ENCODE data around the gene FOXL2NB.

FOXL2NB gene

DNA sequence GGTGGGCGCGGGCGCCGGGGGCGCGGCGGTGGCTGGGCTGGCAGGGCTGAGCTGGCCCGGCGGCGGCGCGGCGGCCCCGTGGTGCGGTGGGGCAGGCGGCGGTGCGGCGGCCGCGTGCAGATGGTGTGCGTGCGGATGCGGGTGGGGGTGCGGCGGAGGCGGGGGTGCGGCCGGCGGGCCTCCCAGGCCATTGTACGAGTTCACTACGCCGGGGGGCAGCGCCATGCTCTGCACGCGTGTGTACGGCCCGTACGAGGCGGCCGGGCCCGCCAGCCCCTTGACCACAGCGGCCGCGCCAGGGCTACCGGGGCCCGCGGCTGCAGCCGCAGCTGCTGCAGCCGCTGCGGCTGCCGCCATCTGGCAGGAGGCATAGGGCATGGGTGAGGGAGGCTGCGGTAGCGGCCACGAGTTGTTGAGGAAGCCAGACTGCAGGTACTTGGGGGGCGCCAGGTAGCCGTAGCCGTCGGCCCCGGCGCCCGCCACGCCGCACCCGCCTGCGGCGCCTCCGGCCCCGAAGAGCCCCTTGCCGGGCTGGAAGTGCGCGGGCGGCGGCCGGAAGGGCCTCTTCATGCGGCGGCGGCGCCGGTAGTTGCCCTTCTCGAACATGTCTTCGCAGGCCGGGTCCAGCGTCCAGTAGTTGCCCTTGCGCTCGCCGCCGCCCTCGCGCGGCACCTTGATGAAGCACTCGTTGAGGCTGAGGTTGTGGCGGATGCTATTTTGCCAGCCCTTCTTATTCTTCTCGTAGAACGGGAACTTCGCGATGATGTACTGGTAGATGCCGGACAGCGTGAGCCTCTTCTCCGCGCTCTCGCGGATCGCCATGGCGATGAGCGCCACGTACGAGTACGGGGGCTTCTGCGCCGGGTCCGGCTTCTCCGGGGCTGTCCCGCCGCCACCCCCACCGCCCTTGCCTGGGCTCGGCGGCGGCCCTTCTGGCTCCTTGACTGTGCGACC, 1.0 kb upstream of the FOXL2NB start:
- ATAC-seq: peak in 1 of 2 donors; percentile 12

GRCh38 chr3:138947495-138948121, 591 bp downstream of the FOXL2NB start:
- ATAC-seq: no peak

- no peak for ATAC-seq
Observed at GRCh38 chr3:138948371-138949001, 1.5 kb downstream of the FOXL2NB start.

DNA sequence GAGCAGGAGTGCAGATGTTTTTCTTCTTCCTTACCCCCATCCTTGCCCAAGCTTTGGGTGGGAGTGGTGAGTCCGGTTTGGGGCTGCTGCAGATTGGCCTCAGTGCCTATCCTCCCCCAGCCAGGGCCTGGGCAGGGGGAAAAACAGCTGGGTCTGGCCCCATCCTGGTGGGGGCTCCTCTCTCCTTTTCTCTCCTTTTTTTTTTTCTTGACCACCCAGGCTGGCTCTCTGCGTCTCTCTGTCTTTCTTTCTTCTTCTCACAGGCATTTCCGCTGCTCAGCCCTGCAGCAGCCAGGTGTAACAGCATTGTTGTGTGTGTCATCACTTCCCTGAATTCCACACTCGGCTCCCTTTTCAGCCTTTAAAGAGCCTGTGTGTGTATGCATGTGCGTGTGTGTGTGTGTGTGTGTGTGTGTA, 2.0 kb downstream of the FOXL2NB start:
- no peak for ATAC-seq

- ATAC-seq: no peak
Observed at GRCh38 chr3:138949445-138950005, 2.5 kb downstream of the FOXL2NB start.

GRCh38 chr3:138950006-138950644, 3.1 kb downstream of the FOXL2NB start:
- ATAC-seq: peak; percentile 37 to 52

- no peak for ATAC-seq
Observed at GRCh38 chr3:138950701-138951100, 3.7 kb downstream of the FOXL2NB start.

DNA sequence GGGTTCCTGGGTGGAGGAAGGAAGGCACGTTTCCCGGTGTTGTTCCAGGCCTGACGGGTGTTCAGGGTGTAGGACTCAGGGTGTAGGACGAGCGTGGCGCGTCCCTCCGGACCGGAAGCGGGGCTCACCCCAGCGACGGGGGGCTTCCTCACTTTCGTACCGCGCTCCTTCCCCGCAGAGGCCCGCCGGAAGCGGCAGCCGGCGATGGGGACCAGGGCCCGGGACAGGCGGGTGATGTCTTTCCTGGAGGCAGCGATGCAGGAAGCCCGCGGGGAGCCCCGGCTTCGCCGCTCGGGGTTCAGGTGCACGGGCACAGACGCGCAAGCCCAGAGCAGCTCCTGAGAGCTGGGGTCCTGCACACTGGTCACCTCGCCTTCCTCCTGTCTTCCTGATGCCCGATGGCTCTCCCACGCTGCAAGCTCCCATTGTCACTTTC, 13.4 kb downstream of the FOXL2NB start:
- no peak for ATAC-seq

GRCh38 chr3:138962854-138963560, 16.0 kb downstream of the FOXL2NB start:
- no peak for ATAC-seq

DNA sequence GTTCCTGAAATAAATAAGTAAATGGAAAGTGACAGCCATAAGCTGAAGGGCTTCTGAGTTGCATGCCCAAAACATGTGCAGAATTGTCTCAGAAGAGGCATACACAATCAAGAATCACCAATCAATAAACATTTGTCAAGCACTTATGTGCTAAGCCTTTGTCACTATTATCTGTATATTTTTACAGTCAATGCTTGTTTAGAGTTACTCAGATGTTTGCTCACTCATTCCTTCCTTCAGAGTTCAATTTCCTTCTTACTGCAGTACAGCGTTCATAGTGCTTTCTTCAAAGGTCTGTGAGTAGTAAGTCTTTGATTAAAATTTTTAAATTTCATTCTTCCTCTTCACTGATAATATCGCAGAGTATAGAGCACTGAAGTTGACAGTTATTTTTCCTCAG, 17.2 kb downstream of the FOXL2NB start:
- ATAC-seq: no peak

- no peak for ATAC-seq
Observed at GRCh38 chr3:138964923-138965322, 17.9 kb downstream of the FOXL2NB start.

DNA sequence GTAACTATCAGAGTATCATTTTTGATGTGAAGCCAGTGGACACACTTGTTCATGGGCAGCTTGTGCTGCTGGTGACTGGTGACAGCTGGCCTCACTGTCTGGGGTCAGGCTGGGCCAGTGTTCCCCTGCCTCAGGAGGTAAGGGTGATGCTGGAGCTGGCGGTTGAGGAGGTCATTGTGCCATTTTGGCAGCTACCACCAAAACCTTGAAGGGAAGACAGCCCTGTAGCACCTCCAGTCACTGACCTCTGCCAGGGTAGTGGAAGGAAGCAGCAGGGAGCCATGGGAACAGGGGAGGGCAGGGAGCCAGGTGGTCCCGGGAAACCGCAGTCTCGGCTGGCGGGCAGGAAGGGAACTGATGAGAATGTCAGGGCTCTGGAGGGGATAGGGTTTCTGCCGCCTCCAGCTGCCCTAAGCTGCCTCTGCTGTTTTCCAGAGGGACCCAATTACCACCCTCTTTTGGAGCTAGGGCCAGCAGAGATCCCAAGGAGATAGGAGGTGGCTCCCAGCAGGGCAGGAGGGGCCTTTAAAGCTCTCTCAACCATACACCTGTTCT, 24.8 kb downstream of the FOXL2NB start:
- no peak for ATAC-seq

- no peak for ATAC-seq
Observed at GRCh38 chr3:138972941-138973340, 25.9 kb downstream of the FOXL2NB start.

- no peak for ATAC-seq
Observed at GRCh38 chr3:138974462-138974861, 27.4 kb downstream of the FOXL2NB start.

DNA sequence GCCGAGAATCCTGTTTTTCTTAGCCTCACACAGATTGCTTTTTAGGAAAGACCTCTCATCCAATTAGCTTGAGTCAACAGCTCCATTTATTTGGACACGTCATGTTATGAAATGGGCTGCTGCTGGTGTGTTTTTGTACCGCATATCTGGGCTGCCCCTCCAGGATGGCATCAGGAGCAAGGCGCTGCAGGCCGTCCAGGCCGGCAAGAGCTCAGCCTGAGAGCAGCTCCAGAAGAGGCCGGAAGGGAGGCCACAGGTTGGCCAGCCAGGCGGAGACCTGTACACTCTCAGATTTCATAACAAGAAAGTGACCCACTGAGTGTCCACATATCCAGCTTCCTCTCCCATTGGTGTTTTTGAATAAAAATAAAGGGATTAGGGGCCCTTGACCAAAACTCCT, 28.3 kb downstream of the FOXL2NB start:
- no peak for ATAC-seq

- ATAC-seq: no peak
Observed at GRCh38 chr3:138976047-138976446, 29.0 kb downstream of the FOXL2NB start.

- no peak for ATAC-seq
Observed at GRCh38 chr3:138984816-138985215, 37.8 kb downstream of the FOXL2NB start.

- ATAC-seq: no peak
Observed at GRCh38 chr3:138985932-138986331, 38.9 kb downstream of the FOXL2NB start.

DNA sequence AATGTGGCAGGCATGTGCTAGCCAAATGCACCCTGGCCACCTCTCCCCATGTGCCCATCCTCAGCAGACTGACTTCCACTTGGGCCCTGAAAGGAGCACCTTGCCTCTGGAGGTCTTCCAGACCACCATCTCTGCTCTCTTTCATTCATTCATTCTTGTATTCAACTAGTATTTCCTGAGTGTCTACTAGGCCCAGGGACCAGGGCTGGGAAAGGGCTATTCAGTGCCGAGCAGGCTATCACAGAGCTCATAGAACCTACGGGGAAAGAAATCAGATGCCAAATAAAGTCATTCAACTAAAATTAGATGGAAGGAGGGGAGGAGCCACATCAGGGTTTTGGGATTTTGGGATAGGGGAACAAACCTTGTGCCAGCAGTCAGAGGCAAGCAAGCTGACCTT, 40.2 kb downstream of the FOXL2NB start:
- ATAC-seq: no peak

DNA sequence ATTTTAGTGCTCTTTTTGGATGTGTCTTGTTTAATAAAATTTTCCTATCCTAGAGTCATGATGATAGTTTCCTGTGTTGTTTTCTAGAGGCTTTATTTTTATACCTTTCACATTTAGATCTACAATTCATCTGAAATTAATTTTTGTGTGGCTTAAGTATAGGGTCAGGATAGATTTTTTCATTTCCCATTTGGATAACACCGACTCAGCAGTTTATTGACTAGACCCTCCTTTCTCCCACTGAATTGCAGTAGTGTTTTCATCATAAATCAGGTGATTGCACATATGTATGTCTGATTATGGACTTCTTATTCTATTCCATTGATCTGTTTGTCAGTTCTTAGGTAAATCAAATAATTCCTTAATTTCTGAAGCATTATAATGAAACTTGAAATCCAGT, 48.7 kb downstream of the FOXL2NB start:
- ATAC-seq: no peak

Measured in activated CD4-positive, CD25-positive, alpha-beta regulatory T cell treated with anti-CD3 and anti-CD28 coated beads, Interleukin-2, amount 50 U/mL, for 24 hours (primary cell).